K562 (cell line): ENCODE results near the gene HMG20B. TPM values are rescaled to one million over a fixed set of nuclear protein-coding genes. Genes with fewer than 3 reads are reported as not detected.

ENCODE experiments used
- CBFA2T3 ChIP-seq: fragments of 450-650 bp; IDR thresholded peaks from 2 replicates; pipeline ENCODE4 v1.6.1; 2017
- CCNT2 ChIP-seq: IDR thresholded peaks from 2 replicates; pipeline ENCODE4 v1.6.1; 2011; ENCODE audit warnings: borderline replicate concordance, low read depth, mild to moderate bottlenecking, moderate library complexity, mixed read lengths, low read length; ENCODE audit not compliant: insufficient read length; ENCODE audit errors: extremely low read depth
- MXD1 ChIP-seq: fragments of 250-450 bp; sonication (Bioruptor Pico); IDR thresholded peaks from 2 replicates; pipeline ENCODE4 v1.8.0; 2021; ENCODE audit warnings: borderline replicate concordance, mild to moderate bottlenecking, moderate library complexity; ENCODE audit not compliant: poor library complexity, severe bottlenecking
- PHF20 ChIP-seq: fragments of 450-650 bp; IDR thresholded peaks from 2 replicates; pipeline ENCODE4 v1.6.1; 2018; ENCODE audit not compliant: partially characterized antibody
- PHF21A ChIP-seq: fragments of 450-650 bp; IDR thresholded peaks from 2 replicates; pipeline ENCODE4 v1.6.1; 2017; ENCODE audit warnings: low read depth, borderline replicate concordance
- PHTF2 ChIP-seq: fragments of 250-450 bp; sonication (Bioruptor Pico); IDR thresholded peaks from 2 replicates; pipeline ENCODE4 v1.5.0; 2021; ENCODE audit warnings: mild to moderate bottlenecking
- REST ChIP-seq, 2 experiments: fragments of 450-650 bp; formaldehyde crosslinking in 1 of 2; IDR thresholded peaks; 2 replicates each; pipeline versions ENCODE4 v1.4.0 to v1.6.1; 2014 to 2020; ENCODE audit warnings: mild to moderate bottlenecking in 2 of 2, borderline replicate concordance in 1 of 2, low read depth in 1 of 2
- TAF15 ChIP-seq: fragments of 200-400 bp; formaldehyde crosslinking; IDR thresholded peaks from 2 replicates; pipeline ENCODE4 v1.6.1; 2017; ENCODE audit warnings: mild to moderate bottlenecking, low read depth, low read length, moderate library complexity
- YY1 ChIP-seq, 3 experiments: IDR thresholded peaks; 2 replicates each; pipeline ENCODE4 v1.6.1; 2011; ENCODE audit warnings: low read length in 2 of 3, mild to moderate bottlenecking in 2 of 3, moderate library complexity in 2 of 3, borderline replicate concordance in 1 of 3, control low read depth in 1 of 3, low read depth in 1 of 3; ENCODE audit not compliant: insufficient read depth in 3 of 3, insufficient replicate concordance in 2 of 3, control insufficient read depth in 1 of 3, insufficient read length in 1 of 3; ENCODE audit errors: extremely low read depth in 1 of 3
- ZBTB49 ChIP-seq: sonication (generic); formaldehyde crosslinking; IDR thresholded peaks from 2 replicates; pipeline ENCODE4 v1.8.0; 2022; ENCODE audit warnings: missing genetic modification reagents, mild to moderate bottlenecking, borderline replicate concordance
- ZBTB7A ChIP-seq: IDR thresholded peaks from 2 replicates; pipeline ENCODE4 v1.6.1; 2011; ENCODE audit warnings: low read depth, mild to moderate bottlenecking, low read length, moderate library complexity, borderline replicate concordance; ENCODE audit not compliant: control insufficient read depth
- ZFP30 ChIP-seq: fragments of 250-450 bp; sonication (Bioruptor Pico); IDR thresholded peaks from 2 replicates; pipeline ENCODE4 v1.8.0; 2022; ENCODE audit warnings: moderate library complexity, mild to moderate bottlenecking, inconsistent platforms, borderline replicate concordance
- ZNF146 ChIP-seq: IDR thresholded peaks from one replicate; pipeline ENCODE4 v1.6.1; 2018; ENCODE audit warnings: missing compliant biosample characterization; ENCODE audit not compliant: unreplicated experiment
- polyA plus RNA-seq, 8 experiments: library from polyadenylated mRNA; depleted of rRNA in 4 of 8; stranded (reverse) in 5 of 8; unstranded in 3 of 8; fragments of >200 nt; fragmentation: Nextera tagmentation in 2 of 8; fragmentation: Illumina TruSeq in 1 of 8; extraction: Ambion mirVana in 2 of 8; extraction: Trizol in 1 of 8; gene quantifications; 2 replicates each; pipeline versions ENCODE4 v1.2.1 to v1.2.3, GENCODE V29; 2011 to 2014; ENCODE audit warnings: inconsistent platforms in 1 of 8, missing spikeins in 1 of 8
- total RNA-seq, 7 experiments: library from RNA; depleted of rRNA in 6 of 7; stranded (reverse); fragments of >200 nt in 6 of 7; fragmentation: Illumina TruSeq in 2 of 7; extraction: Trizol in 2 of 7; gene quantifications; 2 replicates each; pipeline versions ENCODE4 v1.2.1 to v1.2.3, GENCODE V29; 2011 to 2021; ENCODE audit warnings: low replicate concordance in 1 of 7

The HMG20B gene
- total and polyA plus RNA-seq, 9 of the 15 experiments (the other 6 are each of a cell fraction or from before 2014, with no cell fraction given): 0.35 to 172 (median 38.6) TPM

DNA sequence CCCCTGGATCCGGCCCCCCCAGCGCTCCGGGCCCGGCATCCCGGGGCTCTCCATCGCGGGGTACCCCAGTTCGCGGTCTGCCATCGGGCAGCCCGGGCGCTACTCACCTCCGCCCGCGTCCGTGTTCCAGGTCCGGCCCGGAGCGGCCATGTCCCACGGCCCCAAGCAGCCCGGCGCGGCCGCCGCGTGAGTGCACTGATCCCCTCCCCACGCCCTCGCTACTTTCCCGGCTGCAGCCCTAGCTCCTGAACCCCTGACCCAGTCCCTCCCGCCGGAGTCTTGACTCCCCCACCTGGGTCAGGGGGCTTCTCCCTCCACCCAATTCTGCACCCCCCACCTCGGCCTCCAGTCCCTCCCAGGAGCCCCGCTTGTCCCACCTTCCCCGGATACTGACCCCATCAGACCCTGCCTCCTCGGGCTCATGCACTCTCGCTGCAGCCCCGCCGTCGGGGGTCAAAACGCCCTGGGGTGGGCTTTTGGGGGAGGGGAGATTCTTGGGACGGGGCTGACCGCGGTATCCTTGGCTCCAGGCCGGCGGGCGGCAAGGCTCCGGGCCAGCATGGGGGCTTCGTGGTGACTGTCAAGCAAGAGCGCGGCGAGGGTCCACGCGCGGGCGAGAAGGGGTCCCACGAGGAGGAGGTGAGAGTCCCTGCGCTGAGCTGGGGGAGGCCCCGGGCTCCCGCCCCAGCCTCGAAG is 566 bp downstream of the HMG20B start (continued):
- peak; percentile 23 for TF ChIP-seq CCNT2
- TF ChIP-seq REST (IDR thresholded peaks at IDR 0.05; ENCODE audit: borderline replicate concordance): no peak
- no peak for TF ChIP-seq REST (CRISPR knock-in tag; IDR thresholded peaks at IDR 0.05; ENCODE audit: low read depth)
- TF ChIP-seq MXD1 (CRISPR knock-in tag): no peak
- peak; percentile 35 for TF ChIP-seq PHF20
- TF ChIP-seq CBFA2T3: no peak
- peak; percentile 79; the same call in 1 of the 2 replicates for TF ChIP-seq ZBTB7A
- no peak for TF ChIP-seq ZNF146 (CRISPR knock-in tag)
- no peak for TF ChIP-seq PHTF2
- TF ChIP-seq TAF15: no peak
- TF ChIP-seq YY1 (IDR thresholded peaks at IDR 0.05; ENCODE audit: borderline replicate concordance in 1 of 3, control insufficient read depth in 1 of 3, extremely low read depth in 1 of 3, insufficient read depth in 3 of 3, insufficient read length in 1 of 3, insufficient replicate concordance in 2 of 3, low read depth in 1 of 3, low read length in 2 of 3): peak; percentile 5 to 85 (median 69)
- 0 out of 2 replicates have a peak, but pooled peaks have one; percentile 25 for TF ChIP-seq ZBTB49 (CRISPR knock-in tag)
- no peak for TF ChIP-seq PHF21A
- no peak for TF ChIP-seq ZFP30 (CRISPR knock-in tag)
